Stomach (tissue), 9 donors: ENCODE measurements around the gene CPXM2. TPM values are rescaled to one million over a fixed set of nuclear protein-coding genes. Genes with fewer than 3 reads are reported as not detected.

Source experiments
- DNase-seq, 2 donors: peaks; one replicate each; pipeline versions ENCODE4 v3.0.0 to v3.0.0-alpha.2; 2013 to 2019
- H3K27ac ChIP-seq, 5 donors: fragments of 200-600 bp in 4 of 5; sonication (generic) in 4 of 5; one replicate each; pipeline ENCODE4 v1.5.1; 2013 to 2019; ENCODE audit warnings: mild to moderate bottlenecking in 1 of 5, moderate library complexity in 1 of 5
- H3K27me3 ChIP-seq, 3 donors: fragments of 200-600 bp; sonication (generic); one replicate each; pipeline ENCODE4 v1.5.1; 2017 to 2019; ENCODE audit warnings: mixed run types in 1 of 3
- H3K36me3 ChIP-seq, 4 donors: fragments of 200-600 bp; sonication (generic); 1 replicate in 3 of 4; 2 replicates in 1 of 4; pipeline ENCODE4 v1.5.1; 2016 to 2019
- H3K4me1 ChIP-seq, 4 donors: fragments of 200-600 bp; sonication (generic); one replicate each; pipeline ENCODE4 v1.5.1; 2016 to 2019
- H3K4me3 ChIP-seq, 4 donors: fragments of 200-600 bp; sonication (generic) in 3 of 4; one replicate each; pipeline ENCODE4 v1.5.1; 2016 to 2019; ENCODE audit warnings: mild to moderate bottlenecking in 1 of 4
- H3K9me3 ChIP-seq, 4 donors: fragments of 200-600 bp; sonication (generic); one replicate each; pipeline ENCODE4 v1.5.1; 2016 to 2019
- CTCF ChIP-seq, 7 experiments: fragments of 450-650 bp in 4 of 7; fragments of 200-600 bp in 3 of 7; sonication (generic) in 3 of 7; IDR thresholded peaks; one replicate each; pipeline ENCODE4 v1.5.1; 2016 to 2019; ENCODE audit warnings: antibody characterized with exemption in 7 of 7, control low read depth in 2 of 7, mild to moderate bottlenecking in 1 of 7
- EP300 ChIP-seq: sonication (generic); formaldehyde crosslinking; IDR thresholded peaks from one replicate; pipeline ENCODE4 v1.6.1; 2017; ENCODE audit warnings: antibody characterized with exemption
- POLR2A ChIP-seq, 4 donors: fragments of 450-650 bp; IDR thresholded peaks; one replicate each; pipeline ENCODE4 v1.6.1; 2016; ENCODE audit warnings: antibody characterized with exemption in 4 of 4, control low read depth in 2 of 4, mild to moderate bottlenecking in 1 of 4, moderate library complexity in 1 of 4
- POLR2AphosphoS5 ChIP-seq, 3 donors: sonication (generic); formaldehyde crosslinking; IDR thresholded peaks; one replicate each; pipeline ENCODE4 v1.6.1; 2016; ENCODE audit warnings: antibody characterized with exemption in 3 of 3
- WGBS, 5 donors: extraction: QIAGEN DNeasy Blood & Tissue Kit in 3 of 5; methylation state at CpG; one replicate each; pipeline versions ENCODE4 v1.1.5 to v1.1.7; 2013 to 2018; 5-methylcytosine and 5-hydroxymethylcytosine counted together
- intact Hi-C: fragments of 100-400 bp; cut with DNase I; formaldehyde crosslinking; loops from one replicate; pipeline ENCODE4 v1.15.1; 2023; ENCODE audit warnings: low total_unique reads
- polyA plus RNA-seq, 3 donors: library from polyadenylated mRNA; stranded (reverse); fragments of 200-250 nt; gene quantifications; one replicate each; pipeline ENCODE4 v1.2.3, GENCODE V29; 2013
- total RNA-seq, 5 donors: library from RNA; depleted of rRNA; stranded (reverse); fragments of >200 nt; gene quantifications; one replicate each; pipeline versions ENCODE4 v1.1.0 to v1.2.3, GENCODE V29; 2014 to 2016
- donor health status: healthy with polysubstance abuse.
- donor health status: Bipolar disorder and iron deficiency.
- donor health status: healthy.

CPXM2 gene
- total and polyA plus RNA-seq, 8 donors: 0.46 to 33.5 (median 9.9) TPM

DNA sequence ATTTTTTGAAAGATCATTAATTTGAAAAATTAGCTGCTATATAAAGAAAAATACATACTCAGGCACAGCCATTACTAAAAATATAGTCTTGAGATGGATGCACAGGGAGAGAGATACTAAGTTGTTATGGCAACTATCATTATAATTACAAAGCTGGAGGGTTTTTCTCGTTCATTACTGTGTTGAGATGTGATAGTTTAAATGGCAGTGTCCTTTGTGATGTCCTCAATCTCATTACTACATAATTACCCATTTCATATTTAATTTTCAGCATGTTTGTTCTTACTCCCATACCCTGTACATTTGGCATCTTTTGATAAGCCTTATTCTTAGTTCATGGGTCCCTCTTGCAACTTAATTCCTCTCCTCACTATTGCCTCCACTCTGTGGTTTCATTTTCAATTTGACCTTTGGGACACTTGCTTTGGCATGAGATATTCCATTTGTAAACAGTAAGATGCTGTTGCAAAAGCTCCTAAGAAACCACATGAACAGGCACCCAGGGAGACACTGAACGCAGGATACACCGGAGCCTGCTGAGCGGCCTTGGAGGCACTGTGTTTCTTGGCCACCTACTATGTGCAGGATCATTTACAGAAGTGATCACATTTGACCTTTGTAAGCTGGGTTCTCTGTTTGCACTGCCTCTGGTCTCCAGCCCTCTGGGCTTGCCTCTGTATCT lies 4.8 kb upstream of the CPXM2 start:
- Histone ChIP-seq H3K36me3 (no peaks in the 10 kb centered on the region), H3K27ac (peak overlapping the region in 1 of 5 donors; percentile 94), H3K4me3 (no peak overlapping the region), H3K9me3 (peaks cover 3 to 14% (median 7%) of the 10 kb centered on the region in 4 donors), H3K27me3 (peaks cover 0 to 27% (median 7%) of the 10 kb centered on the region in 3 donors), H3K4me1 (peaks cover 0 to 12% (median 0%) of the 10 kb centered on the region in 4 donors)
- TF ChIP-seq EP300 (no peak), CTCF (IDR thresholded peaks at IDR 0.05) (no peak), POLR2AphosphoS5 (IDR thresholded peaks at IDR 0.05) (peak in 1 of 3 donors; percentile 28), POLR2A (IDR thresholded peaks at IDR 0.05) (no peak)
- intact Hi-C loops: no loop called here
- no peak for DNase-seq
- 48 to 74% (median 64%) methylated on average over 4 of the region's 4 CpGs for WGBS, 5 donors

GRCh38 chr10:123893651-123894050 lies 2.0 kb upstream of the CPXM2 start:
- TF ChIP-seq POLR2AphosphoS5 (IDR thresholded peaks at IDR 0.05) (no peak), CTCF (IDR thresholded peaks at IDR 0.05) (no peak), POLR2A (IDR thresholded peaks at IDR 0.05) (no peak), EP300 (no peak)
- H3K4me1 ChIP-seq: peaks cover 0 to 12% (median 0%) of the 10 kb centered on the region in 4 donors
- peak overlapping the region in 2 of 5 donors; percentile 33 to 94 for H3K27ac ChIP-seq
- intact Hi-C loops: no loop called here
- peaks cover 0 to 3% (median 0%) of the 10 kb centered on the region in 4 donors for H3K9me3 ChIP-seq
- WGBS, 5 donors: 67 to 83% (median 81%) methylated on average over 6 to 8 of the region's 8 CpGs
- H3K27me3 ChIP-seq: peaks cover 0 to 54% (median 16%) of the 10 kb centered on the region in 3 donors
- no peak overlapping the region for H3K4me3 ChIP-seq
- DNase-seq: no peak
- no peaks in the 10 kb centered on the region for H3K36me3 ChIP-seq

GRCh38 chr10:123890756-123891143 lies 857 bp downstream of the CPXM2 start:
- Histone ChIP-seq H3K27me3 (peaks cover 0 to 49% (median 16%) of the 10 kb centered on the region in 3 donors), H3K4me3 (peak overlapping the region; percentile 24 to 56 (median 44)), H3K4me1 (peaks cover 0 to 24% (median under 1%) of the 10 kb centered on the region in 4 donors), H3K9me3 (peaks cover 0 to 3% (median 0%) of the 10 kb centered on the region in 4 donors), H3K36me3 (no peaks in the 10 kb centered on the region), H3K27ac (peak overlapping the region in 4 of 5 donors; percentile 74 to 94 (median 84))
- TF ChIP-seq POLR2A (IDR thresholded peaks at IDR 0.05) (no peak), EP300 (no peak), POLR2AphosphoS5 (IDR thresholded peaks at IDR 0.05) (no peak), CTCF (IDR thresholded peaks at IDR 0.05) (no peak)
- 34 to 52% (median 44%) methylated on average over 6 of the region's 6 CpGs for WGBS, 5 donors
- DNase-seq: no peak
- intact Hi-C loops: no loop called here

GRCh38 chr10:123890226-123890625 lies 1.4 kb downstream of the CPXM2 start:
- peak in 1 of 2 donors; percentile 71 for DNase-seq
- peaks cover 0 to 29% (median 3%) of the 10 kb centered on the region in 4 donors for H3K4me1 ChIP-seq
- 52 to 81% (median 69%) methylated on average over 8 of the region's 8 CpGs for WGBS, 5 donors

More at GRCh38 chr10:123890226-123890625, 1.4 kb downstream of the CPXM2 start:
- TF ChIP-seq POLR2AphosphoS5 (IDR thresholded peaks at IDR 0.05) (no peak), POLR2A (IDR thresholded peaks at IDR 0.05) (no peak), EP300 (peak; percentile 7)
- no peaks in the 10 kb centered on the region for H3K36me3 ChIP-seq
- peak overlapping the region in 4 of 5 donors; percentile 74 to 94 (median 84) for H3K27ac ChIP-seq
- intact Hi-C loops: no loop called here
- H3K27me3 ChIP-seq: peaks cover 0 to 49% (median 16%) of the 10 kb centered on the region in 3 donors
- peaks cover 0 to 3% (median 0%) of the 10 kb centered on the region in 4 donors for H3K9me3 ChIP-seq
- H3K4me3 ChIP-seq: peak overlapping the region in 3 of 4 donors; percentile 38 to 56 (median 51)
